ENCODE measurements around the gene CD9.

The CD9 gene

GRCh38 chr12:6230321-6231110, 30.3 kb downstream of the CD9 start:
- no peak overlapping the region for H3K4me3 ChIP-seq (ENCODE audit: low read length)
- H3K27ac ChIP-seq (ENCODE audit: low read length), result no peak overlapping the region
- H3K4me1 ChIP-seq (ENCODE audit: control insufficient read depth, insufficient read depth, low read length), result no peaks in the 10 kb centered on the region
- peaks cover 25% of the 10 kb centered on the region for H3K36me3 ChIP-seq (ENCODE audit: control insufficient read depth, insufficient read depth, low read length)
- H3K9me3 ChIP-seq (ENCODE audit: control insufficient read depth, insufficient read depth, low read length), result no peaks in the 10 kb centered on the region
- H3K27me3 ChIP-seq (ENCODE audit: control insufficient read depth, insufficient read depth, low read length), result no peaks in the 10 kb centered on the region
- WGBS (ENCODE audit: insufficient coverage, insufficient read length), result no CpG with 5 or more reads among the region's 16 CpGs
- DNase-seq (ENCODE audit: low read depth, low spot score), result no peak

GRCh38 chr12:6231359-6232268, 31.4 kb downstream of the CD9 start:
- WGBS (ENCODE audit: insufficient coverage, insufficient read length), result no CpG with 5 or more reads among the region's 5 CpGs
- Histone ChIP-seq H3K4me1 (ENCODE audit: control insufficient read depth, insufficient read depth, low read length) (no peaks in the 10 kb centered on the region), H3K27ac (ENCODE audit: low read length) (no peak overlapping the region)

GRCh38 chr12:6233121-6233971, 33.1 kb downstream of the CD9 start:
- Histone ChIP-seq H3K36me3 (ENCODE audit: control insufficient read depth, insufficient read depth, low read length) (peaks cover 22% of the 10 kb centered on the region), H3K4me1 (ENCODE audit: control insufficient read depth, insufficient read depth, low read length) (no peaks in the 10 kb centered on the region), H3K27me3 (ENCODE audit: control insufficient read depth, insufficient read depth, low read length) (no peaks in the 10 kb centered on the region), H3K9me3 (ENCODE audit: control insufficient read depth, insufficient read depth, low read length) (no peaks in the 10 kb centered on the region), H3K4me3 (ENCODE audit: low read length) (no peak overlapping the region), H3K27ac (ENCODE audit: low read length) (no peak overlapping the region)
- DNase-seq (ENCODE audit: low read depth, low spot score), result no peak
- no CpG with 5 or more reads among the region's 15 CpGs for WGBS (ENCODE audit: insufficient coverage, insufficient read length)

More at GRCh38 chr12:6231359-6232268, 31.4 kb downstream of the CD9 start:
- DNase-seq (ENCODE audit: low read depth, low spot score), result no peak
- Histone ChIP-seq H3K4me3 (ENCODE audit: low read length) (no peak overlapping the region), H3K9me3 (ENCODE audit: control insufficient read depth, insufficient read depth, low read length) (no peaks in the 10 kb centered on the region), H3K36me3 (ENCODE audit: control insufficient read depth, insufficient read depth, low read length) (peaks cover 26% of the 10 kb centered on the region), H3K27me3 (ENCODE audit: control insufficient read depth, insufficient read depth, low read length) (no peaks in the 10 kb centered on the region)

DNA sequence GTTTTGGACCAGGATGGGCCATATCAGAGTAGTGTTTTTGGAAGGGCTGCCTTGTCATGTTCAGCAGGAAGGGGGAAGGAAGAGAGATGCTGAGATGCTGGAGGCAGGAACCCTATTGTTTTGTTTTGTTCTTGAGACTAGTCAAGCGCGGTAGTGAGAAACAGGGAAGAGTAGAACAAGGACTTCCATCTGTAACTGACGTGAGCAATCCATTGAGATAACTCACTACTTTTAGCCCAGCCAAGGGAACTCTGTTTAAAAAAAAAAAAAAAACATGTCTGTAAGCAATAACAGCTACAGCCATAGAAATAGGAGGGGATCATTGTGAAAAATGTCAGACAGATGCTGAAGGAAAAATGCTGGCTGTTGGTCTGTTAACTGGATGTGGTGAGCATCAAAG, 34.0 kb downstream of the CD9 start:
- Histone ChIP-seq H3K36me3 (ENCODE audit: control insufficient read depth, insufficient read depth, low read length) (peaks cover 22% of the 10 kb centered on the region), H3K27me3 (ENCODE audit: control insufficient read depth, insufficient read depth, low read length) (no peaks in the 10 kb centered on the region), H3K9me3 (ENCODE audit: control insufficient read depth, insufficient read depth, low read length) (no peaks in the 10 kb centered on the region), H3K4me1 (ENCODE audit: control insufficient read depth, insufficient read depth, low read length) (no peaks in the 10 kb centered on the region), H3K27ac (ENCODE audit: low read length) (no peak overlapping the region), H3K4me3 (ENCODE audit: low read length) (no peak overlapping the region)
- no CpG with 5 or more reads among the region's 3 CpGs for WGBS (ENCODE audit: insufficient coverage, insufficient read length)
- no peak for DNase-seq (ENCODE audit: low read depth, low spot score)

DNA sequence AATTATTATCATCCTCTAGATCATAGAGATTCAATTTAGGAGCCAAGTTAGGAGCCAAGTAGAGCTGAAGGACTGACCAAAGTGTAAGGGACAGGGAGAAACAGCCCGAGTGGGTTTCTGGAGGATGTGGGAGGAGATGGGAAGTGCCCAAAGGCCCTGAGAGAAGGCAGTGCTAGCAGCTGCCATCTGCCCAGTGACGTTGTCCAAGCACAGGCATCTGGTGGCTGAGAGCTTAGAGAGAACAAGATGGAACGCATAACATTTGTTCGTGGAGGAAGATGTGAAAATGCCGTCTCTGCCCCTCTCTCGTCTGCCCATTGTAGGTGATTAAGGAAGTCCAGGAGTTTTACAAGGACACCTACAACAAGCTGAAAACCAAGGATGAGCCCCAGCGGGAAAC, 34.7 kb downstream of the CD9 start:
- Histone ChIP-seq H3K9me3 (ENCODE audit: control insufficient read depth, insufficient read depth, low read length) (no peaks in the 10 kb centered on the region), H3K27ac (ENCODE audit: low read length) (no peak overlapping the region), H3K27me3 (ENCODE audit: control insufficient read depth, insufficient read depth, low read length) (no peaks in the 10 kb centered on the region), H3K4me1 (ENCODE audit: control insufficient read depth, insufficient read depth, low read length) (no peaks in the 10 kb centered on the region), H3K4me3 (ENCODE audit: low read length) (no peak overlapping the region), H3K36me3 (ENCODE audit: control insufficient read depth, insufficient read depth, low read length) (peaks cover 22% of the 10 kb centered on the region)
- WGBS (ENCODE audit: insufficient coverage, insufficient read length), result no CpG with 5 or more reads among the region's 7 CpGs
- DNase-seq (ENCODE audit: low read depth, low spot score), result no peak

GRCh38 chr12:6235499-6235898, 35.3 kb downstream of the CD9 start:
- WGBS (ENCODE audit: insufficient coverage, insufficient read length), result no CpG with 5 or more reads among the region's 9 CpGs
- H3K36me3 ChIP-seq (ENCODE audit: control insufficient read depth, insufficient read depth, low read length), result peaks cover 22% of the 10 kb centered on the region
- H3K27ac ChIP-seq (ENCODE audit: low read length), result no peak overlapping the region
- H3K9me3 ChIP-seq (ENCODE audit: control insufficient read depth, insufficient read depth, low read length), result no peaks in the 10 kb centered on the region
- no peak overlapping the region for H3K4me3 ChIP-seq (ENCODE audit: low read length)
- no peaks in the 10 kb centered on the region for H3K4me1 ChIP-seq (ENCODE audit: control insufficient read depth, insufficient read depth, low read length)
- no peaks in the 10 kb centered on the region for H3K27me3 ChIP-seq (ENCODE audit: control insufficient read depth, insufficient read depth, low read length)
- DNase-seq (ENCODE audit: low read depth, low spot score), result no peak

- no peaks in the 10 kb centered on the region for H3K9me3 ChIP-seq (ENCODE audit: control insufficient read depth, insufficient read depth, low read length)
- no peak overlapping the region for H3K27ac ChIP-seq (ENCODE audit: low read length)
- no peaks in the 10 kb centered on the region for H3K27me3 ChIP-seq (ENCODE audit: control insufficient read depth, insufficient read depth, low read length)
- peaks cover 22% of the 10 kb centered on the region for H3K36me3 ChIP-seq (ENCODE audit: control insufficient read depth, insufficient read depth, low read length)
- no peak overlapping the region for H3K4me3 ChIP-seq (ENCODE audit: low read length)
- no CpG with 5 or more reads among the region's 22 CpGs for WGBS (ENCODE audit: insufficient coverage, insufficient read length)
- H3K4me1 ChIP-seq (ENCODE audit: control insufficient read depth, insufficient read depth, low read length), result no peaks in the 10 kb centered on the region
- no peak for DNase-seq (ENCODE audit: low read depth, low spot score)
Observed at GRCh38 chr12:6235906-6236640, 35.9 kb downstream of the CD9 start.

DNA sequence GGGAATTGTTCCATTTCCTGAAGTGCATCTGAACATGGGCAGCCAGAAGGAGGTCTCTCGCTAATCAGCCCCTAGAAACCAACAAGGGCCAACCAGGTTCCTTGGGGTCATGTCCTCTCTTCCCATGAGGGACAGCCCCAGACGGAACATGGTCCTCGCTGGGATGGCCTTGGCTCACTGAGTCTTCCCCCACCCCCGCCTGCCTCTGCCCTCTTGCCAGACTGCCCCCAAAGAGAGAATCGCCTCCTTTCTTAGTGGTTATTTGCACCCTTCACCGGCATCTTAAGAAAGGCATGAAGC, 36.4 kb downstream of the CD9 start:
- Histone ChIP-seq H3K4me1 (ENCODE audit: control insufficient read depth, insufficient read depth, low read length) (no peaks in the 10 kb centered on the region), H3K4me3 (ENCODE audit: low read length) (no peak overlapping the region), H3K27me3 (ENCODE audit: control insufficient read depth, insufficient read depth, low read length) (no peaks in the 10 kb centered on the region), H3K36me3 (ENCODE audit: control insufficient read depth, insufficient read depth, low read length) (peaks cover 22% of the 10 kb centered on the region), H3K27ac (ENCODE audit: low read length) (no peak overlapping the region), H3K9me3 (ENCODE audit: control insufficient read depth, insufficient read depth, low read length) (no peaks in the 10 kb centered on the region)
- WGBS (ENCODE audit: insufficient coverage, insufficient read length), result no CpG with 5 or more reads among the region's 6 CpGs
- DNase-seq (ENCODE audit: low read depth, low spot score), result no peak

- no CpG with 5 or more reads among the region's 1 CpG for WGBS (ENCODE audit: insufficient coverage, insufficient read length)
- H3K36me3 ChIP-seq (ENCODE audit: control insufficient read depth, insufficient read depth, low read length), result peaks cover 20% of the 10 kb centered on the region
Observed at GRCh38 chr12:6237830-6238229, 37.6 kb downstream of the CD9 start.

GRCh38 chr12:6238875-6239274, 38.7 kb downstream of the CD9 start:
- no peak overlapping the region for H3K4me3 ChIP-seq (ENCODE audit: low read length)
- no peaks in the 10 kb centered on the region for H3K27me3 ChIP-seq (ENCODE audit: control insufficient read depth, insufficient read depth, low read length)
- no CpG with 5 or more reads among the region's 3 CpGs for WGBS (ENCODE audit: insufficient coverage, insufficient read length)
- no peaks in the 10 kb centered on the region for H3K4me1 ChIP-seq (ENCODE audit: control insufficient read depth, insufficient read depth, low read length)
- no peaks in the 10 kb centered on the region for H3K9me3 ChIP-seq (ENCODE audit: control insufficient read depth, insufficient read depth, low read length)
- H3K36me3 ChIP-seq (ENCODE audit: control insufficient read depth, insufficient read depth, low read length), result peaks cover 18% of the 10 kb centered on the region
- H3K27ac ChIP-seq (ENCODE audit: low read length), result no peak overlapping the region
- no peak for DNase-seq (ENCODE audit: low read depth, low spot score)

More at GRCh38 chr12:6237830-6238229, 37.6 kb downstream of the CD9 start:
- Histone ChIP-seq H3K4me3 (ENCODE audit: low read length) (no peak overlapping the region), H3K27me3 (ENCODE audit: control insufficient read depth, insufficient read depth, low read length) (no peaks in the 10 kb centered on the region), H3K27ac (ENCODE audit: low read length) (no peak overlapping the region), H3K4me1 (ENCODE audit: control insufficient read depth, insufficient read depth, low read length) (no peaks in the 10 kb centered on the region), H3K9me3 (ENCODE audit: control insufficient read depth, insufficient read depth, low read length) (no peaks in the 10 kb centered on the region)
- DNase-seq (ENCODE audit: low read depth, low spot score), result no peak
